ENCODE measurements around the gene XPOT. TPM values are rescaled to one million over a fixed set of nuclear protein-coding genes. Genes with fewer than 3 reads are reported as not detected.

Gene XPOT
- total RNA-seq, 1 donor from 2014 or later, result 68.6 TPM

- intact Hi-C loops (cut with DNase I), result no loop called here
- TF ChIP-seq CTCF (IDR thresholded peaks at IDR 0.05), result no peak
- Histone ChIP-seq H3K9me3 (no peaks in the 10 kb centered on the region), H3K27ac (no peak overlapping the region), H3K27me3 (ENCODE audit: low read depth) (no peaks in the 10 kb centered on the region), H3K36me3 (peaks cover 96% of the 10 kb centered on the region), H3K4me3 (no peak overlapping the region), H3K4me1 (no peaks in the 10 kb centered on the region)
- no peak for ATAC-seq
- no peak for DNase-seq
Observed at GRCh38 chr12:64470495-64470894, 66.3 kb downstream of the XPOT start.

- DNase-seq (no peak), ATAC-seq (no peak)
- Histone ChIP-seq H3K27me3 (ENCODE audit: low read depth) (no peaks in the 10 kb centered on the region), H3K36me3 (peaks cover 80% of the 10 kb centered on the region), H3K27ac (no peak overlapping the region), H3K9me3 (peaks cover 10% of the 10 kb centered on the region), H3K4me3 (no peak overlapping the region), H3K4me1 (no peaks in the 10 kb centered on the region)
- intact Hi-C loops (cut with DNase I), result no loop called here
- TF ChIP-seq CTCF (IDR thresholded peaks at IDR 0.05), result no peak
Observed at GRCh38 chr12:64473176-64473575, 69.0 kb downstream of the XPOT start.

GRCh38 chr12:64475518-64475917 is 71.3 kb downstream of the XPOT start:
- no peak overlapping the region for H3K27ac ChIP-seq
- no peaks in the 10 kb centered on the region for H3K4me1 ChIP-seq
- no peaks in the 10 kb centered on the region for H3K27me3 ChIP-seq (ENCODE audit: low read depth)
- peaks cover 10% of the 10 kb centered on the region for H3K9me3 ChIP-seq
- no peak overlapping the region for H3K4me3 ChIP-seq
- ATAC-seq (no peak), DNase-seq (no peak)
- intact Hi-C loops (cut with DNase I), result no loop called here
- no peak for TF ChIP-seq CTCF (IDR thresholded peaks at IDR 0.05)
- H3K36me3 ChIP-seq, result peaks cover 78% of the 10 kb centered on the region

GRCh38 chr12:64476844-64477243 is 72.7 kb downstream of the XPOT start:
- Histone ChIP-seq H3K4me1 (no peaks in the 10 kb centered on the region), H3K27ac (no peak overlapping the region), H3K4me3 (no peak overlapping the region), H3K36me3 (peaks cover 77% of the 10 kb centered on the region), H3K9me3 (peaks cover 10% of the 10 kb centered on the region), H3K27me3 (ENCODE audit: low read depth) (no peaks in the 10 kb centered on the region)
- no peak for TF ChIP-seq CTCF (IDR thresholded peaks at IDR 0.05)
- ATAC-seq (no peak), DNase-seq (no peak)
- intact Hi-C loops (cut with DNase I), result no loop called here

- intact Hi-C loops (cut with DNase I), result no loop called here
- no peak overlapping the region for H3K4me3 ChIP-seq
- ATAC-seq, result no peak
- H3K36me3 ChIP-seq, result peaks cover 77% of the 10 kb centered on the region
- TF ChIP-seq CTCF (IDR thresholded peaks at IDR 0.05), result no peak
- H3K27me3 ChIP-seq (ENCODE audit: low read depth), result no peaks in the 10 kb centered on the region
- H3K9me3 ChIP-seq, result peaks cover 10% of the 10 kb centered on the region
- no peak for DNase-seq
- H3K4me1 ChIP-seq, result no peaks in the 10 kb centered on the region
- no peak overlapping the region for H3K27ac ChIP-seq
Observed at GRCh38 chr12:64478661-64479060, 74.5 kb downstream of the XPOT start.

GRCh38 chr12:64480148-64480547 is 76.0 kb downstream of the XPOT start:
- intact Hi-C loops (cut with DNase I), result no loop called here
- H3K9me3 ChIP-seq, result peaks cover 10% of the 10 kb centered on the region
- no peaks in the 10 kb centered on the region for H3K27me3 ChIP-seq (ENCODE audit: low read depth)
- ATAC-seq (no peak), DNase-seq (no peak)
- no peak overlapping the region for H3K4me3 ChIP-seq
- H3K4me1 ChIP-seq, result no peaks in the 10 kb centered on the region
- H3K36me3 ChIP-seq, result peaks cover 77% of the 10 kb centered on the region
- H3K27ac ChIP-seq, result no peak overlapping the region
- no peak for TF ChIP-seq CTCF (IDR thresholded peaks at IDR 0.05)

All from lower lobe of right lung (tissue), 2 donors.